HEK293 (cell line): ENCODE measurements around the gene ZFYVE19.

Experiments
- BCL11A ChIP-seq: fragments of 450-650 bp; formaldehyde crosslinking; IDR thresholded peaks from 2 replicates; pipeline ENCODE4 v1.5.1; 2016; ENCODE audit warnings: low read depth, missing biosample characterization, missing genetic modification characterization
- BCL6B ChIP-seq: fragments of 450-650 bp; formaldehyde crosslinking; IDR thresholded peaks from 2 replicates; pipeline ENCODE4 v1.5.1; 2017; ENCODE audit warnings: missing biosample characterization, missing genetic modification characterization
- CTCF ChIP-seq: fragments of 450-650 bp; formaldehyde crosslinking; IDR thresholded peaks from 2 replicates; pipeline ENCODE4 v1.5.1; 2016; ENCODE audit warnings: missing biosample characterization, missing genetic modification characterization
- HOXC10 ChIP-seq: sonication (generic); formaldehyde crosslinking; IDR thresholded peaks from 2 replicates; pipeline ENCODE4 v1.8.1; 2023; ENCODE audit warnings: mild to moderate bottlenecking, missing genetic modification reagents
- HOXD13 ChIP-seq: sonication (generic); formaldehyde crosslinking; IDR thresholded peaks from 2 replicates; pipeline ENCODE4 v1.8.0; 2022; ENCODE audit warnings: missing genetic modification reagents, borderline replicate concordance
- KLF9 ChIP-seq: fragments of 450-650 bp; formaldehyde crosslinking; IDR thresholded peaks from 2 replicates; pipeline ENCODE4 v1.5.1; 2016; ENCODE audit warnings: missing biosample characterization, missing genetic modification characterization, low read depth
- ZNF211 ChIP-seq: fragments of 450-650 bp; formaldehyde crosslinking; IDR thresholded peaks from 2 replicates; pipeline ENCODE4 v1.5.1; 2016; ENCODE audit warnings: low read depth, missing biosample characterization, missing genetic modification characterization
- ZNF274 ChIP-seq, 2 experiments: fragments of 200-500 bp in 1 of 2; fragments of 450-650 bp in 1 of 2; sonication (Bioruptor generic) in 1 of 2; formaldehyde crosslinking in 1 of 2; IDR thresholded peaks; 2 replicates each; pipeline versions ENCODE4 v1.5.1 to v1.6.1; 2014 to 2016; ENCODE audit warnings: borderline replicate concordance in 1 of 2, inconsistent platforms in 1 of 2, low read length in 1 of 2, missing biosample characterization in 1 of 2, missing genetic modification characterization in 1 of 2
- ZNF600 ChIP-seq: fragments of 450-650 bp; formaldehyde crosslinking; IDR thresholded peaks from 2 replicates; pipeline ENCODE4 v1.5.1; 2016; ENCODE audit warnings: missing biosample characterization, missing genetic modification characterization

GRCh38 chr15:40807888-40808461 is 1.1 kb downstream of the ZFYVE19 start:
- TF ChIP-seq ZNF600 (tag by site-specific recombination) = no peak; the same call in 1 of the 2 replicates
- no peak for TF ChIP-seq CTCF (tag by site-specific recombination)
- TF ChIP-seq ZNF274 (IDR thresholded peaks at IDR 0.05; ENCODE audit: low read length) = no peak
- TF ChIP-seq ZNF274 (tag by site-specific recombination; IDR thresholded peaks at IDR 0.05; ENCODE audit: borderline replicate concordance) = no peak
- TF ChIP-seq HOXD13 (CRISPR knock-in tag) = no peak
- TF ChIP-seq ZNF211 = no peak
- no peak for TF ChIP-seq HOXC10 (CRISPR knock-in tag)
- no peak for TF ChIP-seq BCL11A (tag by site-specific recombination)
- no peak for TF ChIP-seq KLF9 (tag by site-specific recombination)
- TF ChIP-seq BCL6B (tag by site-specific recombination) = no peak
